ENCODE measurements around the gene PRKD2.

Gene PRKD2

DNA sequence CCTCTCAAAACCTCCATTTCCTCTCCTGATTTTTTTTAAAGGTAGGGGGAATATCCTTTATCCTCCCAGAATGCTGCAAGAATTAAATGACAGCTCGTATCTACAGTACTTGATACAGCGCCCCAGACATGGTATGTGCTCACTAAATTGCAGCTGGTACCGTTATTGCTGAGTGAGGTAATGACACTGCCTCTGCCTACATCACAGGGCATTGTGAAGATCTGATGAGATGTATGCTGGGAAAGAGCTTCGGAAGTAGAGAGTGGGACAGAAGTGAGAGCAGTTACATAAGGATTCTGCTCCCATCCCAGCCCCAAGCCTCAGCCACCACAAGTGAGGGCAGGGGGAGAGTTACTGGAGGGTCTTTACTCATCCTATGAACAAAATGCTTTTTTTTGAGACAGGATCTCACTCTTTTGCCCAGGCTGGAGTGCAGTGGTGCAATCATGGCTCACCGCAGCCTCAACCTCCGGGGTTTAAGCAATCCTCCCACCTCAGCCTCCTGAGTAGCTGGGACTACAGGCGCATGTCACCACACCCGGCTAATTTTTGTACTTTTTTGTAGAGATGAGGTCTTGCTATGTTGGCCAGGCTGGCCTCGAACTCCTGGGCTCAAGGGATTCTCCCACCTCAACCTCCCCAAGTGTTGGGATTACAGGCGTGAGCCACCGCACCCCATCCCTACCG is 27.2 kb upstream of the PRKD2 start:
- ATAC-seq (ENCODE audit: insufficient read depth, low read depth) = no peak
- H3K4me3 ChIP-seq (ENCODE audit: low read depth in 1 of 2, low read length in 2 of 2) = peak overlapping the region in 1 of 2 experiments; percentile 95; a peak in 2 of 4 replicates
- H3K27ac ChIP-seq (ENCODE audit: low read length) = peak overlapping the region; percentile 85
- peaks cover 41% of the 10 kb centered on the region for H3K4me1 ChIP-seq (ENCODE audit: insufficient read depth, low read length)
- H3K9me3 ChIP-seq (ENCODE audit: insufficient read depth, low read length, severe bottlenecking) = no peaks in the 10 kb centered on the region
- peaks cover 81% of the 10 kb centered on the region for H3K79me2 ChIP-seq (ENCODE audit: insufficient read depth, low read length)
- peaks cover 61% of the 10 kb centered on the region for H4K20me1 ChIP-seq (ENCODE audit: insufficient read depth, low read length)
- no peaks in the 10 kb centered on the region for H3K27me3 ChIP-seq (ENCODE audit: insufficient read depth, low read length, poor library complexity)
- TF ChIP-seq, protein P1, sequence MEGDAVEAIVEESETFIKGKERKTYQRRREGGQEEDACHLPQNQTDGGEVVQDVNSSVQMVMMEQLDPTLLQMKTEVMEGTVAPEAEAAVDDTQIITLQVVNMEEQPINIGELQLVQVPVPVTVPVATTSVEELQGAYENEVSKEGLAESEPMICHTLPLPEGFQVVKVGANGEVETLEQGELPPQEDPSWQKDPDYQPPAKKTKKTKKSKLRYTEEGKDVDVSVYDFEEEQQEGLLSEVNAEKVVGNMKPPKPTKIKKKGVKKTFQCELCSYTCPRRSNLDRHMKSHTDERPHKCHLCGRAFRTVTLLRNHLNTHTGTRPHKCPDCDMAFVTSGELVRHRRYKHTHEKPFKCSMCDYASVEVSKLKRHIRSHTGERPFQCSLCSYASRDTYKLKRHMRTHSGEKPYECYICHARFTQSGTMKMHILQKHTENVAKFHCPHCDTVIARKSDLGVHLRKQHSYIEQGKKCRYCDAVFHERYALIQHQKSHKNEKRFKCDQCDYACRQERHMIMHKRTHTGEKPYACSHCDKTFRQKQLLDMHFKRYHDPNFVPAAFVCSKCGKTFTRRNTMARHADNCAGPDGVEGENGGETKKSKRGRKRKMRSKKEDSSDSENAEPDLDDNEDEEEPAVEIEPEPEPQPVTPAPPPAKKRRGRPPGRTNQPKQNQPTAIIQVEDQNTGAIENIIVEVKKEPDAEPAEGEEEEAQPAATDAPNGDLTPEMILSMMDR (IDR thresholded peaks at IDR 0.05; ENCODE audit: borderline replicate concordance, extremely low read depth, low read length, poor library complexity, severe bottlenecking) = no peak
- no peak for TF ChIP-seq EZH2 (IDR thresholded peaks at IDR 0.05; ENCODE audit: borderline replicate concordance, low read depth, low read length, severe bottlenecking)
- peak overlapping the region; percentile 93 for H3K4me2 ChIP-seq (ENCODE audit: insufficient read depth, low read length)
- H3K9ac ChIP-seq (ENCODE audit: low read depth, low read length) = peak overlapping the region; percentile 95; the same call in 1 of the 2 replicates
- H2AFZ ChIP-seq (ENCODE audit: low read depth, low read length) = no peak overlapping the region
- H3K36me3 ChIP-seq (ENCODE audit: insufficient read depth, low read length) = peaks cover 53% of the 10 kb centered on the region
- no peak for DNase-seq

DNA sequence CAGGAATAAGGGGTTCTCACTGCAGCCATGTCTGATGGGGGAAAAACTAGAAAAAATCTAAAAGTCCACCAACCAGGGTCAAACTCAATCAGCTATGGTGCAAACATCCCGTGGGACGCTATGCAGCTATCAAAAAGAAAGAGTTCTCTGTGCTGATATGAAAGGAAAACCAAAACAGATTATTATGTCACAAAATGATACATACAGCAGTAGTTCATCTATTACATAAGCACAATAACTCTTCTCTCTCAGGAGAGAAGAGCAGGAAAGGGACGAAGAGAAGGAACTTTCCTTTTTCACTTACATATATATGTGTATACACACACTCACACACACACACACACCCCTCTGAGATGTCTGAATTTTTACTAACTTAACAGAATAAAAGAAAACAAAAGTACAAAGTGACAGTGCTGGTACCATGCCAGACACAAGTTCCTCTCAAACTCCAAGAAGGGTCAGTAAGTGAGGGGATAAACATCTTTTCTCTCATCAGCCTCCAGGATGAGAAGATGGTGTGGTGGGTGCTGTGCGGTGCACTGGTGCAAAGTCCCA is 26.1 kb upstream of the PRKD2 start:
- ATAC-seq (ENCODE audit: insufficient read depth, low read depth) = no peak
- H3K4me3 ChIP-seq (ENCODE audit: low read depth in 1 of 2, low read length in 2 of 2) = no peak overlapping the region
- H3K9ac ChIP-seq (ENCODE audit: low read depth, low read length) = no peak overlapping the region
- H3K36me3 ChIP-seq (ENCODE audit: insufficient read depth, low read length) = peaks cover 59% of the 10 kb centered on the region
- H3K27ac ChIP-seq (ENCODE audit: low read length) = no peak overlapping the region
- no peak for DNase-seq
- TF ChIP-seq, protein P1 (IDR thresholded peaks at IDR 0.05; ENCODE audit: borderline replicate concordance, extremely low read depth, low read length, poor library complexity, severe bottlenecking) = no peak
- no peak for TF ChIP-seq EZH2 (IDR thresholded peaks at IDR 0.05; ENCODE audit: borderline replicate concordance, low read depth, low read length, severe bottlenecking)
- H3K4me1 ChIP-seq (ENCODE audit: insufficient read depth, low read length) = peaks cover 41% of the 10 kb centered on the region
- H3K27me3 ChIP-seq (ENCODE audit: insufficient read depth, low read length, poor library complexity) = no peaks in the 10 kb centered on the region
- H3K9me3 ChIP-seq (ENCODE audit: insufficient read depth, low read length, severe bottlenecking) = no peaks in the 10 kb centered on the region
- no peak overlapping the region for H2AFZ ChIP-seq (ENCODE audit: low read depth, low read length)
- H3K79me2 ChIP-seq (ENCODE audit: insufficient read depth, low read length) = peaks cover 93% of the 10 kb centered on the region
- peak overlapping the region; percentile 31; the same call in 1 of the 2 replicates for H3K4me2 ChIP-seq (ENCODE audit: insufficient read depth, low read length)
- peaks cover 72% of the 10 kb centered on the region for H4K20me1 ChIP-seq (ENCODE audit: insufficient read depth, low read length)

DNA sequence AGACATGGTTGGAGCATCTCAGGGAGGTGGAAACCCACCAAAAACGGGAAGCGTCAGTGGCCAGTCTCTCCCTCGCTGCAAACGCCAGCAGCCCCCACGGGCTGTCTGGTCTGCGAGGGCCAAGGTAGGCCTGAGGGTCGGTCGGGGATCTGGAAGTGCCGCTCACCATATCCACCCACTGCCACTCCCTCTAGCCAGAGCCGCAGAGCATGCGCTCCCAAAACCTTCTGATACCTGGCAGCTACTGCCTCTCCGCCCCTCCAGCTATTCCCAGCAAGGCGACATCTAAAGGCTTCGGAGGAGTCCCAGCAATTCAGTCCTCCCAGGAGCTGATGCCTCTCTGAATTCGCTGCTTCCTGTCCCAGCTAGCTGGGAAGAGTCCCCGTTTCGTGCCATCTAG is 24.5 kb upstream of the PRKD2 start:
- H3K9me3 ChIP-seq (ENCODE audit: insufficient read depth, low read length, severe bottlenecking) = no peaks in the 10 kb centered on the region
- no peak overlapping the region for H2AFZ ChIP-seq (ENCODE audit: low read depth, low read length)
- peaks cover 97% of the 10 kb centered on the region for H3K79me2 ChIP-seq (ENCODE audit: insufficient read depth, low read length)
- peaks cover 33% of the 10 kb centered on the region for H3K4me1 ChIP-seq (ENCODE audit: insufficient read depth, low read length)
- H3K4me2 ChIP-seq (ENCODE audit: insufficient read depth, low read length) = no peak overlapping the region
- no peak overlapping the region for H3K4me3 ChIP-seq (ENCODE audit: low read depth in 1 of 2, low read length in 2 of 2)
- peaks cover 88% of the 10 kb centered on the region for H4K20me1 ChIP-seq (ENCODE audit: insufficient read depth, low read length)
- H3K9ac ChIP-seq (ENCODE audit: low read depth, low read length) = no peak overlapping the region
- ATAC-seq (ENCODE audit: insufficient read depth, low read depth) = no peak
- no peak overlapping the region for H3K27ac ChIP-seq (ENCODE audit: low read length)
- no peaks in the 10 kb centered on the region for H3K27me3 ChIP-seq (ENCODE audit: insufficient read depth, low read length, poor library complexity)
- TF ChIP-seq, protein P1 (IDR thresholded peaks at IDR 0.05; ENCODE audit: borderline replicate concordance, extremely low read depth, low read length, poor library complexity, severe bottlenecking) = no peak
- TF ChIP-seq EZH2 (IDR thresholded peaks at IDR 0.05; ENCODE audit: borderline replicate concordance, low read depth, low read length, severe bottlenecking) = no peak
- H3K36me3 ChIP-seq (ENCODE audit: insufficient read depth, low read length) = peaks cover 74% of the 10 kb centered on the region
- no peak for DNase-seq

Measured in DND-41 (cell line).